GM12878 (cell line): ENCODE results near the gene NOTCH4.

Experiments
- ATF3 ChIP-seq: IDR thresholded peaks from 2 replicates; pipeline ENCODE4 v1.6.1; 2011; ENCODE audit warnings: low read depth, mild to moderate bottlenecking, low read length, moderate library complexity, borderline replicate concordance; ENCODE audit errors: extremely low read depth
- FOXK2 ChIP-seq: fragments of 450-650 bp; IDR thresholded peaks from 2 replicates; pipeline ENCODE4 v1.6.1; 2017; ENCODE audit warnings: mild to moderate bottlenecking, moderate library complexity
- JUND ChIP-seq: IDR thresholded peaks from 2 replicates; pipeline ENCODE4 v1.6.1; 2012; ENCODE audit warnings: low read depth, mild to moderate bottlenecking, low read length, improper control_type of control experiment, moderate library complexity
- KAT2A ChIP-seq: conservative IDR thresholded peaks from 2 replicates; pipeline ENCODE4 v1.6.1; 2011; ENCODE audit warnings: low read depth, low read length; ENCODE audit not compliant: control insufficient read depth
- POLR2AphosphoS5 ChIP-seq: IDR thresholded peaks from 2 replicates; pipeline ENCODE4 v1.6.1; 2011; ENCODE audit warnings: mild to moderate bottlenecking, low read length, inconsistent platforms
- TAF1 ChIP-seq: IDR thresholded peaks from 2 replicates; pipeline ENCODE4 v1.6.1; 2011; ENCODE audit warnings: mild to moderate bottlenecking, low read depth, low read length, borderline replicate concordance
- TF ChIP-seq, protein P1 (sequence below): fragments of 450-650 bp; IDR thresholded peaks from 2 replicates; pipeline ENCODE4 v1.6.1; 2017; ENCODE audit warnings: mild to moderate bottlenecking
- TF ChIP-seq, protein P2 (sequence below), 3 experiments: IDR thresholded peaks in 2 of 3; conservative IDR thresholded peaks in 1 of 3; 2 replicates each; pipeline ENCODE4 v1.5.1; 2011; ENCODE audit warnings: low read depth in 3 of 3, low read length in 3 of 3, mild to moderate bottlenecking in 3 of 3, control low read depth in 2 of 3, moderate library complexity in 2 of 3, inconsistent platforms in 1 of 3, mixed read lengths in 1 of 3; ENCODE audit not compliant: control insufficient read depth in 2 of 3, insufficient read depth in 1 of 3; ENCODE audit errors: extremely low read depth in 1 of 3

DNA sequence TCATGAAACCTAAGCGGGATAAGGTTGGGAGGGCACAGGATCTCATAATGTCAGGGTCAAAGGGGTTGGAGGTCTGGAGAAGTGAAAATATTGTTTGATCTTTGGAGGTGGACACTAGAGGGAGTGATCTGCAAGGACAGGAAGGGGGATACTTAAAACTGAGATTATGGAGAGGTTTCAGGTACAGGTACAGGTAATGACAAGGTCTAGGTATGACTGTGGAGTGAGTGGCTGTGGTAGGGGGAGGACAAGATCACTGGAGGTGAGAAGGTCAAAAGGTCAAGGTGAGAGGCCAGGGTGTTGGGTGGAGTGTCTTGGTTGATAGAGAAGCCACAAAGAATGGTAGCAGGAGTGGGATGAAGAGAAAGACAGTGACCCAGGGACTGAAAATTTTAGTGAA lies 16.8 kb upstream of the NOTCH4 start:
- TF ChIP-seq ATF3 (no peak), POLR2AphosphoS5 (no peak), FOXK2 (no peak), JUND (no peak), TAF1 (no peak), KAT2A (no peak)
- TF ChIP-seq, protein P1, sequence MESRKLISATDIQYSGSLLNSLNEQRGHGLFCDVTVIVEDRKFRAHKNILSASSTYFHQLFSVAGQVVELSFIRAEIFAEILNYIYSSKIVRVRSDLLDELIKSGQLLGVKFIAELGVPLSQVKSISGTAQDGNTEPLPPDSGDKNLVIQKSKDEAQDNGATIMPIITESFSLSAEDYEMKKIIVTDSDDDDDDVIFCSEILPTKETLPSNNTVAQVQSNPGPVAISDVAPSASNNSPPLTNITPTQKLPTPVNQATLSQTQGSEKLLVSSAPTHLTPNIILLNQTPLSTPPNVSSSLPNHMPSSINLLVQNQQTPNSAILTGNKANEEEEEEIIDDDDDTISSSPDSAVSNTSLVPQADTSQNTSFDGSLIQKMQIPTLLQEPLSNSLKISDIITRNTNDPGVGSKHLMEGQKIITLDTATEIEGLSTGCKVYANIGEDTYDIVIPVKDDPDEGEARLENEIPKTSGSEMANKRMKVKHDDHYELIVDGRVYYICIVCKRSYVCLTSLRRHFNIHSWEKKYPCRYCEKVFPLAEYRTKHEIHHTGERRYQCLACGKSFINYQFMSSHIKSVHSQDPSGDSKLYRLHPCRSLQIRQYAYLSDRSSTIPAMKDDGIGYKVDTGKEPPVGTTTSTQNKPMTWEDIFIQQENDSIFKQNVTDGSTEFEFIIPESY, result no peak
- TF ChIP-seq, protein P2, sequence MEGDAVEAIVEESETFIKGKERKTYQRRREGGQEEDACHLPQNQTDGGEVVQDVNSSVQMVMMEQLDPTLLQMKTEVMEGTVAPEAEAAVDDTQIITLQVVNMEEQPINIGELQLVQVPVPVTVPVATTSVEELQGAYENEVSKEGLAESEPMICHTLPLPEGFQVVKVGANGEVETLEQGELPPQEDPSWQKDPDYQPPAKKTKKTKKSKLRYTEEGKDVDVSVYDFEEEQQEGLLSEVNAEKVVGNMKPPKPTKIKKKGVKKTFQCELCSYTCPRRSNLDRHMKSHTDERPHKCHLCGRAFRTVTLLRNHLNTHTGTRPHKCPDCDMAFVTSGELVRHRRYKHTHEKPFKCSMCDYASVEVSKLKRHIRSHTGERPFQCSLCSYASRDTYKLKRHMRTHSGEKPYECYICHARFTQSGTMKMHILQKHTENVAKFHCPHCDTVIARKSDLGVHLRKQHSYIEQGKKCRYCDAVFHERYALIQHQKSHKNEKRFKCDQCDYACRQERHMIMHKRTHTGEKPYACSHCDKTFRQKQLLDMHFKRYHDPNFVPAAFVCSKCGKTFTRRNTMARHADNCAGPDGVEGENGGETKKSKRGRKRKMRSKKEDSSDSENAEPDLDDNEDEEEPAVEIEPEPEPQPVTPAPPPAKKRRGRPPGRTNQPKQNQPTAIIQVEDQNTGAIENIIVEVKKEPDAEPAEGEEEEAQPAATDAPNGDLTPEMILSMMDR (IDR thresholded peaks at IDR 0.05 in 2 of 3, conservative IDR thresholded peaks at IDR 0.05 in 1 of 3; ENCODE audit: control insufficient read depth in 2 of 3, extremely low read depth in 1 of 3, insufficient read depth in 1 of 3, low read depth in 3 of 3, low read length in 3 of 3), result no peak
